Cardiac septum (tissue), 1 donor: ENCODE results near the gene WSB2. TPM values are rescaled to one million over a fixed set of nuclear protein-coding genes. Genes with fewer than 3 reads are reported as not detected.
"Not testable (repeated sequence)": the region's sequence is repeated elsewhere in the genome, so short reads cannot be mapped to it uniquely, and the experiment has no call there.

ENCODE experiments used
- DNase-seq: peaks from one replicate; pipeline ENCODE4 v3.0.0-alpha.2; 2020; ENCODE audit warnings: low spot score
- intact Hi-C: fragments of 100-400 bp; cut with DNase I; formaldehyde crosslinking; loops from one replicate; pipeline ENCODE4 v1.14.0; 2022
- total RNA-seq: library from RNA; stranded (reverse); fragmentation: NEBNext Ultra II Directional; extraction: Animal tissue kit (Norgen Biotek cat#: 25700); gene quantifications from one replicate; pipeline ENCODE4 v1.2.1, GENCODE V29; 2021
- donor health status: DM: no; HTN: no; CAD: no.

Gene WSB2
- total RNA-seq, 1 donor from 2014 or later: 95.3 TPM

DNA sequence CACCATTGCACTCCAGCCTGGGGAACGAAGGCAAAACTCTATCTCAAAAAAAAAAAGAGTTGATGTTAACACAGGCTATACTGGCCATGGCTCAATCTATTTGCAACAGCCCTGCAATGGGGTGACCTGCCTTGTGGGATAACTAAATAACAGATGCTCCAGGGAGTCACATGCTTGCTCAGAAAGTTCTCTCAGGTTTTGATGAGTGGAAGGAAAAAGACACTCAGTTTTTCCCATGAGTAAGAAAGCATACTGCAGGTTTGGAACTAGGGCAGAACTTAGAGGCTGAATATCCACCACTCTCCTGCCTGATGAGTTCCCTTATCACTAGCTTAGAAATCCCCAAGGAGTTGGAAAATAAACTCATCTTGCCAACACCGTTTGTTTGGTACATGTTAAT is 16.9 kb downstream of the WSB2 start:
- DNase-seq: no peak
- intact Hi-C loops: no loop called here

DNA sequence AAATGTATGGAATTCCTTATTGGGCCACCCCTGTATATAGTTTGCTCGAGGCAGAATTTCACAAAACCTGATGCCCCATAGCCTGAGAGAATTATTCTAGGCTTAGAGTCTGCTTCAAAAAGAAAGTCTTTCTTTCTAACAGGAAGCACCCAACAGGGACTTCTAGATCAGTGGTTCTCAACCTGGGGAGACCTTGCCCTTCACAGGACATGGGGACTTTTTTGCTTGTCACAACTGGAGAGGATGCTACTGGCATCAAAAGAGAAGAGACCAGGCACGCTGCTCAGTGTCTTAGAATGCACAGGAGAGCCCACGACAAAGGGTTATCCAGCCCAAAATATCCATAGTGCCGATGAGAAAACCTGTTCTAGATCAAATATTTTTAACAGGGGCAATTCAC is 18.9 kb downstream of the WSB2 start:
- intact Hi-C loops: no loop called here
- no peak for DNase-seq

DNA sequence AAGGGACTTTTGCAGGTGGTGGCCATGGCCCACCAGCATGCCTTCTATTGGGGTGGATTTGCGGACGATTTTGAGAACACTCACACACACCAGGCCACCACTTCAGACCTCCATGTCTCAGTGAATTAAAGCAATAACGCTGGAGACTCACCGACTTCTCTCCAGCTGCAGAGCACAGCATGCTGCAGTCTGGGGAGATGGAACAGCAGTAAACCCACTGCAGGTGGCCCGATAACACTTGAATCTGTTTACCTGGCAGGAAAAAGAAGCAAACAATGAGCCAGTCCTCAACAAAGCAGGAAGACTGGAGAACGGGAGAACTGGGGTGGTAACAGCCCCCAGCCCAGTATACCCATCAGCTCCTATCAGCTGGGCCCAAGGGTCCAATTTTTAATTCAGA is 22.8 kb downstream of the WSB2 start:
- intact Hi-C loops: loop anchor here (10.0 kb wide), 1 partner anchor 163 kb away; no protein-coding TSS in a partner anchor
- no peak for DNase-seq

DNA sequence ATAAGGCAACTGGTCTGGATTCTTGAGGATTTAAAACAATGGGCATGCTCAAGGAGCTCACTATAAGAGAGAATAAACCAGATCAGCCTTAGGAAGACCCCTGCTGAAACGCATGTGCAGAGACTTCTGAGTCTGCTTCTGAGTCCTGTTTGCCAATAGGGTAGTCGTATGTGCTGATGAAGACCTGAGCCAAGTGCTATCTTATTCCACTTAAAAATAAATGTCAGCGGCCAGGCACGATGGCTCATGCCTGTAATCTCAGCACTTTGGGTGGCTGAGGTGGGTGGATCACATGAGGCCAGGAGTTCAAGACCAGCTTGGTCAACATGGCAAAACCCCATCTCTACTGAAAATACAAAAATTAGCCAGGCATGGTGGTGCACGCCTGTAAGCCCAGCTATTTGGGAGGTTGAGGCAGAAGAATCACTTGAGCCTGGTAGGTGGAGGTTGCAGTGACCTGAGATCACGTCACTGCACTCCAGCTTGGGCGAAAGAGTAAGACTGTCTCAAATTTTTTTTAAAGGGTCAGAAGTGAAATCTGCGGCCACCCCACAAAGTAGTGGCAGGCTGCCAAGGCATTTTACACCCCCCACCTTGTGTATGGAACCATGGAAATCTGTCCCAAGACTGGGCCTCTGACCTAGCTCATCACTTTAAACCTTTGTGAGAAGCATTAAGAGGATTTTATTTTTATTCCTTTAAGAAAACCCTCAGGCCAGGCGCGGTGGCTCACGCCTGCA is 24.1 kb downstream of the WSB2 start:
- DNase-seq: no peak
- intact Hi-C loops: loop anchor here (10.0 kb wide), 1 partner anchor 162 kb away; no protein-coding TSS in a partner anchor

DNA sequence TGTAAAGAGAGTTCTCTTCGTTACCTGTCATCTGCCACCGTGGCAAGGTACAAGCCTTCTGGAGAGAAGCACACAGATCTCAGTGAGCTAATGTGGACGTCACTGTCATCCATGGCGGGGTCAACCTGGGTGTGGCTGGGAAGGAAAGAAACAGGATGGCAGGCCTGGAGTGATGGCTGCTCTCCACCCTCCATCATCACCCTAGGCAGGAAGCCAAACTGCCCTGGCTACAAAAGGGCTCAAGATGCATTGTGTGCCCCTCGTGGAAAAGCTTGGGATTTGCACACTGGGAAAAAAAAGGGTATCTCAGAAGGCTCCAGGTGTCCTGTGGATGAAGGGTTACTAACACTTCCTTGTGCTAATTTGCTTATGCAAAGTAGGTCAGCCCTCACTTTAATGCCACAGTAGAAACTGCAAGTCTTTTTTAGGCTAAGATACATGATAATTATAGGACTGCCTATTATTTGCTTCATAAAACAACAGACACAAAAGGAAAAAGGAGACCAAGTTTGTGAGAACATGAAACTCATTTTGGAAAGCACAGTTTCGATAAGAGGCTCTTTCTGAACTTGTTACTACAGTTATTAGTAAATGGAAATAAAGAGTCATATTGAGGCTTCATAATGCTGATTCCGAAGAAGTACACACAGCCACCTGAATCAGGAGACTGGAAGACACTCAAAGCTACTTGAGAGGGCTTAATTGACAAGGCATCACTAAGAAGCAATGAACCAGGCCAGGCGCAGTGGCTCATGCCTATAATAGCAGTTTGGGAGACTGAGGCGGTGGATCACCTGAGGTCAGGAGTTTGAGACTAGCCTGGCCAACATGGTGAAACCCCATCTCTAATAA is 25.6 kb downstream of the WSB2 start:
- no peak for DNase-seq
- intact Hi-C loops: loop anchor here (10.0 kb wide), 1 partner anchor 161 kb away; no protein-coding TSS in a partner anchor

DNA sequence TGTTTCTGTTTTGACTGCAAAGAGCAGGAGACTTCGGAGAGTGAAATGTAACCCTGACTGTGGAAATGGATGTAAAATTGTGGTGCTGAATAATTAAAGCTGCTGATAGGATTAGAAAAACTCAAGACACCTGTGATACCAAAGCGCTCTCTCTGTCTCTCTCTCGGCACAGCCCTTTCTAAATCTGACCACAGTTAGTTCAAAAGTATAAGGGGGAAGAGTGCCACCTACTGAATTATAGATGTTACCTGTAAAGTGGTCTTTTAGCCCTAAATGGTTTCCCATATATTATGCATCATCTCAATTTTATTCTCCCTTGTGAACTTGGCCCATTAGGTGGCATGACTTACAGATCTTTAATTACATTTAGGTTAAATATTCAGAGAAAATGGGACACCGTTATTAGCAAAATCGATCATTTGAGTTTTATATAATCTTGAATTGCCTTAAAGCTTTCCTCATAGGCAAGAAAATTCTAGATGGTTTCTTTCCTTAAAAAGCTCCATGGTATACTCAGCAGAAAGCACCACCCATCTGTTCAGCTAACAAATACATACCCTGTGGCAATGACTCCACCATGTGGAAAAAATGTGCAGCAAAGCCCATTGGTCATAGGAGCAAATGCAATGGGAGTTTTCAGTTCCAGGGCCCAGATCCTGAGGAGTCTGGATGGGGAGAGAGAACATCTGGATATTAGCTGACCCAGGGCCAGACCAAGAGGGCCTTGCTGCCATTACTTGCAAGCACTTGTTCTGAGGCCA is 26.4 kb downstream of the WSB2 start:
- DNase-seq: no peak
- intact Hi-C loops: loop anchor here (10.0 kb wide), 1 partner anchor 160 kb away; no protein-coding TSS in a partner anchor

DNA sequence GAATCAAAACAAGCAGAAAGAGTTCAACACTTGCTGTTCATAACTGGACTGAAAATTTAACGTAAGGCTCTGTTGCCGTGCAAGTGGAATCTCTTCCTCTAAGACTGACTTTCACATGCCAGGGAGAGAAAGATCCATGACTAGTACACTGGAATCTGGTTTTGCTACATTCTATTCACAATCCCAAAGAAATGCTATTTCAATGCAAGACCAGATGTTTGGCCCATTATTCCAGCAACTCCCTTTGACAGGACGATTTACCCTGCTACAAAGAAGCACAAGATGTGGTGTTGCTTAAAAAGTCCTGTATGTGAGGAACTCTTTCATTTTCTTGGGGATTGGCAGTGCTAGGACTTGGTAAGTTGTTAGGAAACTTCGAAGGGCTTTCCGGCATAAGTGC is 27.1 kb downstream of the WSB2 start:
- intact Hi-C loops: loop anchor here (10.0 kb wide), 1 partner anchor 159 kb away; no protein-coding TSS in a partner anchor
- DNase-seq: no peak

DNA sequence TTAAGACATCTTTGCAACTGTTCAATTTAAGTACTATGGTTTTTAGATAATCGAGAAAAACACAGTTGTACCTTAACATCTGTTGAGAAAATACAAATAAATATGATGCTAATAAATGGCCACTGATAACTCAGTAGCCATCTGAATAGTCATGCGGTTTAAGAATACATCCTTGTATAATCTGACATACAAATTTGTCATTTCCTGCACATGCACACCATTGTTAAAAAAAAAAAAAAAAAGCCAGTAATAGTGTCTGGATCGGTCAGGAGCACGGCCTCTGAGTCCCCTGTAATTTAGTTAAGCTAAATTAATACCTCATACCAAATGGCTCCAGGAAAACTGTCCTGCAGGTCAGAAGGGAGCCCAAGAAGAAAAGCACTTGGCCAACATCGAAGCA is 27.7 kb downstream of the WSB2 start:
- intact Hi-C loops: loop anchor here (10.0 kb wide), 1 partner anchor 159 kb away; no protein-coding TSS in a partner anchor
- no peak for DNase-seq

DNA sequence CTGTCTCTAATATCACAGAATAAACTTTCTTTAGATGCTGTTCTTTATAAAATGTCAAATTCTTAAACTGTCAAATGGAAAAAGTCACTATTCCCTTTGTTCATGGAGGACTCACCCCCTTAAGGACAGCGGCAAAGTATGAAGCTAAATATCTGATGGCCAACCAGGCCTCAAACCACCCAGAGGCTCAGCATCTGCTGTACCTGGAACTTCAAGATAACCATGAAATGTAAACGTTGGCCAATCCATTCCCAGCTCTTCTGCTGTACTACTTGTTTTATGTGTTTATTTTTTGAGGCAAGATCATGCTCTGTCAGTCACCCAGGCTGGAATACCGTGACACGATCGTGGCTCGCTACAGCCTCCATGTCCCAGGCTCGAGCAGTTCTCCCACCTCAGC is 28.8 kb downstream of the WSB2 start:
- intact Hi-C loops: loop anchor here (10.0 kb wide), 1 partner anchor 157 kb away; no protein-coding TSS in a partner anchor
- no peak for DNase-seq

DNA sequence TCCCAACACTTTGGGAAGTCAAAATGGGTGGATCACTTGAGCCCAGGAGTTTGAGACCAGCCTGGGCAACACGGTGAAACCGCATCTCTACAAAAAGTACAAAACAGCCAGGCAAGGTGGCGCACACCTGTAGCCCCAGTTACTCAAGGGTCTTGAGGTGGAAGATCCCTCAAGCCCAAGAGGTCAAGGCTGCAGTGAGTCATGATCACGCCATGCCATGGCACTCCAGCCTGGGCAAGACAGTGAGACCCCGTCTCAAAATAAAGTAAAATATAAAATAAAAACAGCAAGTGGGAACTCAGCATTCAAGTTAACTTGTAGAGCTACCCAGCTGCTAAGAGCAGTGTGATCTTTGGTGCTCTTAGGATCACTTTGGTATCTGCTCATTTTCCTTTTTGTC is 31.8 kb downstream of the WSB2 start:
- intact Hi-C loops: no loop called here
- DNase-seq: no peak

DNA sequence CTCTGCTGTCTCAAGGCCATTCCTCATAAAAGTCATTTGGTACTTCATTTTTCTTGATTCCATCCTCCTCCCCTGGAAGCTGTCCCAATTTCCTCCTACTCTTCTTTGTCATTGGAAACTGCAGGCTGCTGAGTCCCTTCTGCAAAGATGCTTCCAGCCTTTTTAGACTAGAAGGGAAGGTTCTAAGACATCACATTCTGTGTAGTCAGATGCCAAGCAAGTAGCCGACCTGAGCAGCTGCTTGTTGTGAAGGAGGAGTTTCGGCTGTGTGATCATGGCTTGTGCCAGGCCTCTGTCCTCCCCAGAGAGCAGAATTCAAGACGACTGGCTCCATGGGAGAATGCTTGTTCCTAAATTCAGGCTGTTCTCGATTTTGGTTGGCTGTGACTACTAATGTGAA is 35.8 kb downstream of the WSB2 start:
- intact Hi-C loops: no loop called here
- DNase-seq: no peak

DNA sequence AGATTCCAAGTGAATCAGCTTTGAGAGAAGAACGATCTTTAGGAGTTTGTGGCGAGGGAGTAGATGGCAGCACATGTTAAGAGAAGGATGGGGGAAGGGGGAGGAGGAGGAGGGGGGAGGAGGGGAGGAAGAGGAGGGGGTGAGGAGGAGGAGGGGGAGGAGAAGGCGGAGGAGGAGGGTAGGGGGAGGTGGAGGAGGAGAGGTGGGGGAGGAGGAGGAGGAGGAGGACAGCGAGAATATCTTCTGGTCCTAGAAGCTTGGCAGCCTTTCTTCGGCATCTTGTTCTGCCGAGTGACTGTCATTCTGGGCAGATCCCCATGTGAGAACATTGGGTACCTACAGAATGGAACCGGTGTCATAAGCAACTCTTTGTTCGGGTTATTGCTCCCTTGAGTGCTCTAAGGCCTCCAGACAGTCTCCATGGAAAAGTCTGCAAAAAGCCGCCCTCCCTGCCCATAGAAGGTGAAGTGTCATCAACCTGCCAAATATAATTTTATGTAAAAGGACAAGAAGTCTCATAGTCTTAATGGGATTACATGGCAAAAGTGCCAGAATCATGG is 37.6 kb downstream of the WSB2 start:
- intact Hi-C loops: no loop called here
- DNase-seq: no peak

DNA sequence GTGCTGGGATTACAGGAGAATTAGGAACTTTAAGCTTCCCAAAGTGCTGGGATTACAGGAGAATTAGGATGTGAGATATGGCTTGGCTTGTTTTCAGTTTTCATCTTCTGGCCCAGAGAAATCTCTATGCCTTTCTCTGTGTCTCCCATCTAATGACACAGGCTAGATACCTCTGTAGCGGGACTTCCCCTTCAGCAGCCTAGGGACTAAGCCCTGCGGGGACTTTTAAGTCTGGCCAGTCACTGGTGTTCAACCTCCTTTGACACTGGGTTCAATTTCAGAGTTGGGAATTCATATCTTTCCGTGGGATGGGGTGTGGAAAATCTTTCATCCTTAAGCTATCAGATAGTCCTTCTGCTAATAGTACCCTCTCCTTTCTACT is 38.3 kb downstream of the WSB2 start:
- no peak for DNase-seq
- intact Hi-C loops: no loop called here

DNA sequence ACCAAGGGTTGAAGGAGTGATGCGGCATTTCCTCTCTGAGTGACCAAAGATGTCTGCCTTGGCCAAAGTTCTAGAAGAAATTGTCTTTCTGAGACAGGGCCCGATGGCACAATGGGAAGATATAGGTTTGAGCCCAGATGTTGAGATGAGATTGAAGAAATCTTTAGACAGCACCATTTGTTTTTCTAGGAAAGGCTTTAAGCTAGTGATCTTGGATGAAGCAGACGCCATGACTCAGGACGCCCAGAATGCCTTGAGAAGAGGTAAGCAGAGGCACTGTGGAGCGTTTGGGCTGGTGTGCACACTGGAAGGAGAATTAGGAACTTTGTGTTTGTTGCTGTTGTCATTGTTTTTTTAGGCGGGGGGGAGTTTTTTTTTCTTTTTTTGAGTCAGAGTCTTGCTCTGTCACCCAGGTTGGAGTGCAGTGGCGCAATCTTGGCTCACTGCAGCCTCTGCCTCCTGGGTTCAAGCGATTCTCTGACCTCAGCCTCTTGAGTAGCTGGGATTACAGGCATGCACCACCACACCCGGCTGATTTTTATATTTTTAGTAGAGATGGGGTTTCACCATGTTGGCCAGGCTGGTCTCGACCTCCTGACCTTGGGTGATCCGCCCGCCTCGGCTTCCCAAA is 38.8 kb downstream of the WSB2 start:
- intact Hi-C loops, DNase-seq: not testable (repeated sequence)

DNA sequence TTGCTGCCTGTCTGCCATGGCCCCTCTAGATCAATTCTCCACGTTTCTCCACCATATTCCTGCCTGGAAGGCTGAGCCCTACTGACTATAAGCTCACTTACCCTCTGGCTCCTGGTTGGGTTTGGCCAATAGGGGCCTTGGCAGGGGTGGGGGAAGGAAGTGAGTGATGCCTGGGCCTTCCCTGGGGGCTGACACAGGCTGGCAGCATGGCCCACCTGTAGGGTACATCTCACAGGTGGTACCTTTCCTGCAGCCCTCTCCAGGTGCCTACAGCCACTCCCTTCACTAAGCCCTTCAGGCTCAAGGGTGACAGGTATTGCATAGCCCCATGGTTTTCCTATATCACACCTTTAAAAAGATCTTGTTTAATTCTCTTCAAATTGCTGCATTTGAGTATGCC is 40.9 kb downstream of the WSB2 start:
- intact Hi-C loops: no loop called here
- DNase-seq: no peak

DNA sequence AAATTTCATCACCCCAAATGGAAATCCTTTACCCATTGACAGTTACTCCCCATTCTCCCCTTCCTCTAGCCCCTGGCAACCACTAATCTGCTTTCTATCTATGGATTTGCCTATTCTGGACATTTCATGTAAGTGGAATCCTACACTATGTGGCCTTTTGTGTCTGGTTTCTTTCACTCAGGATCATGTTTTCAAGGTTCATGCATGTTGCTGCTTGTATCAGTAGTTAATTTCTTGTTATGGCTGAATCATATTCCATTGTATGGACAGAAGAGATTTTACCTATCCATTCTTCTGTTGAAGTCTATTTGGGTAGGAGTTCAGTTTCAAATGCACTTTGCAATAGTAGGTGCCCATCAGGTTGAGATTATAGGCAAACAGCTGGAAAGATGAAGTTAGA is 43.1 kb downstream of the WSB2 start:
- intact Hi-C loops: loop anchor here (2.0 to 10.0 kb wide), 2 partner anchors 45 to 357 kb away; partner anchors contain the start of genes SUDS3 and TAOK3
- no peak for DNase-seq

DNA sequence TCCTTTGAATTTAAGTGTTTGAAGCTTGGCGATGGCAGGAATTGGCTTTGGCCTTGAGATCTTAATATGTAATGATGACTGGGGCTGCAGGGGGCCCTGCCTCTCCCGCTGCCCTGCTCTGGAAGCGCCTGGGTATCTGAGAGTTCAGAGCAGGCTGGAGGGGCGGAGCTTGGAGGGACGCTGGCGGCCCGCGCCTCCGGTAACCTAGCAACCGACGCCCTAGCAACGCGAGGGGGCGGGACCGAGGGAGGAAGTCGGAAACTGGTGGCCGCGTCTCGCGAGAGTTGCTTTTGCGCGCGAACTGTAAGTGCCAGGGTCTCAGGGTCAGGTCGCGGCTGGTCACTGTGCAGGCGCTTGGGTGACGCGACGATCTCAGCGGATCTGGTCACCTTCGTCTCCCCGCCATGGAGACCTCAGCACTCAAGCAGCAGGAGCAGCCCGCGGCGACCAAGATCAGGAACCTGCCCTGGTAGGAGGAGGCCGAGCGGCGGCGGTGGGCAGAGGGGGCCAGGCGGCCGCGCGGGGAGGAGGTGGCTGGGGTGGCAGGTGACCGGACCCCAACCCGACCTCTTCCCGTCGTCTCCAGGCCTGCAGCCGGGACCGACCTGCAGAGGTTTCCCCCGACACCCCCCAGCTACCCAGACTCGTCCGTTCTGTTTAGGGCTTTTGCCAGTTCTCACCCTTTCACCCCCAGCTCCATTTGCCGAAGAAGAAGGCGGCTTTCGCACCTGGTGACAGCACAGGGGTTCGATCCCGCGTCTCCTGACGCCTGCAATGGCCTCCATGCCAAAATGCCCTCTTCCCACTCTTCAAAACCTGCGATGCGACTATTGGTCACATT is 44.3 kb downstream of the WSB2 start, which contains the start of gene RFC5:
TSS of gene RFC5 (plus strand) at position 280 of the 841 bp plus-strand sequence. CDS start at position 405, 125 bp downstream.
- intact Hi-C loops: loop anchor here (2.0 to 10.0 kb wide), 2 partner anchors 46 to 358 kb away; partner anchors contain the start of genes SUDS3 and TAOK3
- DNase-seq: peak; percentile 99

DNA sequence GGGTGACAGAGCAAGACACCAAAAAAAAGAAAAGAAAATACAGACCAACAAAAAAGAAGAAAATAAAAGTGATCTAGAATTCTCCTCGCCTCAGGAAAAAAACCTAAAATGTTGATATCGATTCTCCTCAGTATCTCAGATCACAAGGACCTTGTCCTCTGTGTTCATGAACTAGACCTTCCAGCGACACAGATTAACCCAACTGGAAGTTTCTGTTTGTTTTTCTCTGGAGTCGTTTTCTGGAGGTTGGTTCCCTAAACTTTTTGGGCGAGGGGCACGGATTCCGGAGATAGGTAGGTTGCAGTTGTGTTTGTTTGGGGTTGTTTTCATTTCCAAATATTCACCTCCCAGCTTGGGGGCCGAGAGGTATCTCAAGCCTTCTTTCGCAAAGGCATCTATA is 45.0 kb downstream of the WSB2 start:
- intact Hi-C loops: loop anchor here (2.0 to 10.0 kb wide), 2 partner anchors 47 to 359 kb away; partner anchors contain the start of genes SUDS3 and TAOK3
- no peak for DNase-seq
